OCI-LY1 (cell line): ENCODE measurements around the gene TXNDC16.

Experiments used
- CTCF ChIP-seq: fragments of 200-600 bp; sonication (generic), shearing (Covaris generic); IDR thresholded peaks from 2 replicates; pipeline ENCODE4 v1.5.1; 2017; ENCODE audit warnings: mild to moderate bottlenecking, antibody characterized with exemption, low read length, moderate library complexity, mixed read lengths
- EZH2 ChIP-seq: fragments of 200-600 bp; sonication (generic), shearing (Covaris generic); IDR thresholded peaks from 2 replicates; pipeline ENCODE4 v1.8.0; 2017; ENCODE audit warnings: borderline replicate concordance, mixed run types, mild to moderate bottlenecking, antibody characterized with exemption, low read length, moderate library complexity, mixed read lengths

- TF ChIP-seq CTCF (no peak), EZH2 (no peak)
Observed at GRCh38 chr14:52551205-52551604, 1.1 kb downstream of the TXNDC16 start.
